Mesothelial cell of epicardium (in vitro differentiated cells): ENCODE data around the gene ZNF879. TPM values are rescaled to one million over a fixed set of nuclear protein-coding genes. Genes with fewer than 3 reads are reported as not detected.

Experiments
- DNase-seq, 2 experiments: peaks; one replicate each; pipeline ENCODE4 v3.0.0; 2021; ENCODE audit warnings: low spot score in 2 of 2; ENCODE audit not compliant: unreplicated experiment in 2 of 2
- H3K27ac Mint-ChIP-seq: 2 replicates; pipeline ENCODE4 v1.8.0; 2021; ENCODE audit warnings: mixed read lengths
- H3K27me3 Mint-ChIP-seq: 2 replicates; pipeline ENCODE4 v1.8.0; 2021; ENCODE audit warnings: low read depth, mixed read lengths
- H3K36me3 Mint-ChIP-seq: 2 replicates; pipeline ENCODE4 v1.8.0; 2021; ENCODE audit warnings: mixed read lengths
- H3K4me1 Mint-ChIP-seq: 2 replicates; pipeline ENCODE4 v1.8.0; 2021; ENCODE audit warnings: mixed read lengths
- H3K4me3 Mint-ChIP-seq: 2 replicates; pipeline ENCODE4 v1.8.0; 2021; ENCODE audit warnings: mild to moderate bottlenecking, moderate library complexity, mixed read lengths
- H3K9me3 Mint-ChIP-seq: 2 replicates; pipeline ENCODE4 v1.8.0; 2021; ENCODE audit warnings: mixed read lengths
- total RNA-seq: library from RNA; stranded (reverse); gene quantifications from 3 replicates; pipeline ENCODE4 v1.2.1, GENCODE V29; 2021
- TF ChIP-seq, protein P1 (sequence below): fragments of 200-600 bp; sonication (generic); IDR thresholded peaks from one replicate; pipeline ENCODE4 v1.5.0; 2021; ENCODE audit warnings: antibody characterized with exemption; ENCODE audit not compliant: unreplicated experiment

The ZNF879 gene
- total RNA-seq, 1 donor from 2014 or later, result 8.5 TPM

DNA sequence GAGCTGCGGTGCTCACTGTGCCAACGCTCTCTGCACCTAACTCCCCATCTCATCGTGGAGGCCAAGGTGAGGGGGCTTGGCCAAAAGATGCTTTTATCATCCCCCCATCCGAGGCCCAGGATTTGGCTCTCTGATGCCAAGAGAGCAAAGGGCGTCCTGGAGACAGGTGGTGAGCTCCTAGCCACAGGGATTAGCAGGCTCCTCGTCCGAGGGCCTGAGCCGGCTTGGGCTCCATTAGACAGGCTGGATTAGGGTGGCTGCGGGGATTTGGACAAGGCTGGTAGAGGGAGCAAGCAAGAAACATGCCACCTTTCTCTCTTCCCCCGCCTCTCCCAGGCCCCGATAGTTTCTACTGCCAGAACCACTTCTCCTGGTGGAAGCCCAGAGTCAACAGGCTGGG is 27.4 kb upstream of the ZNF879 start:
- Mint-ChIP-seq H3K27me3 (peaks cover 61% of the 10 kb centered on the region), H3K4me1 (no peaks in the 10 kb centered on the region), H3K9me3 (peaks cover 14% of the 10 kb centered on the region), H3K27ac (no peak overlapping the region), H3K4me3 (no peak overlapping the region), H3K36me3 (peaks cover 2% of the 10 kb centered on the region)
- TF ChIP-seq, protein P1, sequence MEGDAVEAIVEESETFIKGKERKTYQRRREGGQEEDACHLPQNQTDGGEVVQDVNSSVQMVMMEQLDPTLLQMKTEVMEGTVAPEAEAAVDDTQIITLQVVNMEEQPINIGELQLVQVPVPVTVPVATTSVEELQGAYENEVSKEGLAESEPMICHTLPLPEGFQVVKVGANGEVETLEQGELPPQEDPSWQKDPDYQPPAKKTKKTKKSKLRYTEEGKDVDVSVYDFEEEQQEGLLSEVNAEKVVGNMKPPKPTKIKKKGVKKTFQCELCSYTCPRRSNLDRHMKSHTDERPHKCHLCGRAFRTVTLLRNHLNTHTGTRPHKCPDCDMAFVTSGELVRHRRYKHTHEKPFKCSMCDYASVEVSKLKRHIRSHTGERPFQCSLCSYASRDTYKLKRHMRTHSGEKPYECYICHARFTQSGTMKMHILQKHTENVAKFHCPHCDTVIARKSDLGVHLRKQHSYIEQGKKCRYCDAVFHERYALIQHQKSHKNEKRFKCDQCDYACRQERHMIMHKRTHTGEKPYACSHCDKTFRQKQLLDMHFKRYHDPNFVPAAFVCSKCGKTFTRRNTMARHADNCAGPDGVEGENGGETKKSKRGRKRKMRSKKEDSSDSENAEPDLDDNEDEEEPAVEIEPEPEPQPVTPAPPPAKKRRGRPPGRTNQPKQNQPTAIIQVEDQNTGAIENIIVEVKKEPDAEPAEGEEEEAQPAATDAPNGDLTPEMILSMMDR, result no peak
- DNase-seq, result no peak

DNA sequence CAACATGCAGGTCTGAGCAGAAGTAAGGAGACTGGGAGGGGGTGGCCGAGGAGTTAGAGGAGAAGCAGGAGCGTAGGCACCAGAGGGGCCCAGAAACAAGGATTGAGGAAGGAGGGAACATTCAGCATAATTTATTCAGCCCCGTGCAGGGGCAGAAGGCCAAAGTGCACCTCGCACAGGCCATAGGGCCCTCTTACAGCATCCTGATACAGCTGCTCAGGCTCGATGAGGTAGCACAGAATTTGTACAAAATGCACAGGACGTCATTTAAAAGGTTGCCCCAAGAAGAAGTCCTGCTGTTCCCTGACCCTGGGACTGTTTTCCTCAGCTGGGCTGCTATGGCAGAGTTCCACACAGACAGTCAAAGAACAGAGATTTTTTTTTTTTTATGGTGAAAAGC is 26.4 kb upstream of the ZNF879 start:
- Mint-ChIP-seq H3K36me3 (peaks cover 2% of the 10 kb centered on the region), H3K27ac (no peak overlapping the region), H3K4me3 (no peak overlapping the region), H3K27me3 (peaks cover 55% of the 10 kb centered on the region), H3K4me1 (no peaks in the 10 kb centered on the region), H3K9me3 (peaks cover 17% of the 10 kb centered on the region)
- TF ChIP-seq, protein P1, result no peak
- DNase-seq, result no peak

DNA sequence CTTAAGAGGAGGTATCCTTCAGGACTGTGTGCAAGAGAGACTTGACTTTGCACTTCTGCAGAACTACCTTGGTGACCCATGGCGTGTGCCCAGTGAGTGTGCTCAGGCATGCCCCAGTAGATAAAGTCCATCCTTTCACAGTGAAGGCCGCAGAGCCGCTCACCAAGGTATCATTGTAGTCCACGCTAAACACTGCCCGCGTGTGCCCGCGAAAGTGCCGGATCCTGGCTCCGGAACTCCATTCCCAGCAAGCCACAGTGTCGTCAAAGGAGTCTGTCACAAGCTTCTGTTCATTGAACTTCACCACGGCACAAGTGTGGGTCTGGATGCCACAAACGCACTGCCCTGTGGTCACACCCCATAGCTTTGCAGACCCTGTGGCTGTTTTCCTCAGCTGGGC is 25.2 kb upstream of the ZNF879 start:
- Mint-ChIP-seq H3K27ac (no peak overlapping the region), H3K9me3 (peaks cover 28% of the 10 kb centered on the region), H3K4me3 (no peak overlapping the region), H3K27me3 (peaks cover 43% of the 10 kb centered on the region), H3K4me1 (no peaks in the 10 kb centered on the region), H3K36me3 (peaks cover 2% of the 10 kb centered on the region)
- TF ChIP-seq, protein P1, result no peak
- DNase-seq, result no peak

DNA sequence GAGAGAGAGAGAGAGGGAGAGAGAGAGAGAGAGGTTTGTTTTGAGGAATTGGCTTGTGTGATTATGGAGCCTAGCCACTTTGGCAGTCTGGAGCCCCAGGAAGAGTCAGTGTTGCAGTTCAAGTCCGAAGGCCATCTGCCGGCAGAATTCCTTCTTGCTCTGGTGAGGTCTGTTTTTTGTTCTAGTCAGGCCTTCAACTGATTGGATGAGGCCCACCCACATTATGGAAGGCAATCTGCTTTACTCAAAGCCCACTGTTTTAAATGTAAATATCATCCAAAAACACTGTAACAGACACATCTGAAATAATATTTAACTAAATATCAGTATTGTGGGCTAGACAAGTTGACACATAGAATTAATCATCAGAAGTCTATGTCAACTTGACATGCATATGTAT is 17.0 kb upstream of the ZNF879 start:
- no peak overlapping the region for H3K4me3 Mint-ChIP-seq

DNA sequence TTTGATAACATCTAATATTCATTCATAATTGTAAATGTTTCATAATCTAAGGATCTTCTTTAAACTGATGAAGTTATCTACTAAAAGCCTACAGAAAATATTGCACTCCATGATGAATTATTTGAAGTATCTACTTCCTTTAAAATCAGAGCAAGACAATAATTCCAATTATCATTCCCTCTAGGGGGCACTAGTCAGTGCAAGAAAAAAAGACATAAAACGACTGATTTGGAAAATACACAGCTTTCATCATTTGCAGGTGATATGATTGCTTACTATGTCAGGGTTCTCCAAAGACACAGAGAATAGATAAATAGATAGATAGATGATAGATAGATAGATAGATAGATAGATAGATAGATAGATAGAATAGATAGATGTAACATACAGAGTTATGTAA is 14.9 kb upstream of the ZNF879 start:
- DNase-seq, result no peak
- Mint-ChIP-seq H3K4me3 (no peak overlapping the region), H3K36me3 (peaks cover 2% of the 10 kb centered on the region), H3K9me3 (peaks cover 74% of the 10 kb centered on the region), H3K27me3 (no peaks in the 10 kb centered on the region), H3K27ac (no peak overlapping the region), H3K4me1 (no peaks in the 10 kb centered on the region)
- TF ChIP-seq, protein P1, result no peak

More for the DNA sequence above, 17.0 kb upstream of the ZNF879 start:
- peaks cover 2% of the 10 kb centered on the region for H3K36me3 Mint-ChIP-seq
- H3K4me1 Mint-ChIP-seq, result no peaks in the 10 kb centered on the region
- no peak overlapping the region for H3K27ac Mint-ChIP-seq
- H3K27me3 Mint-ChIP-seq, result no peaks in the 10 kb centered on the region
- no peak for DNase-seq
- TF ChIP-seq, protein P1, result no peak
- H3K9me3 Mint-ChIP-seq, result peaks cover 74% of the 10 kb centered on the region

DNA sequence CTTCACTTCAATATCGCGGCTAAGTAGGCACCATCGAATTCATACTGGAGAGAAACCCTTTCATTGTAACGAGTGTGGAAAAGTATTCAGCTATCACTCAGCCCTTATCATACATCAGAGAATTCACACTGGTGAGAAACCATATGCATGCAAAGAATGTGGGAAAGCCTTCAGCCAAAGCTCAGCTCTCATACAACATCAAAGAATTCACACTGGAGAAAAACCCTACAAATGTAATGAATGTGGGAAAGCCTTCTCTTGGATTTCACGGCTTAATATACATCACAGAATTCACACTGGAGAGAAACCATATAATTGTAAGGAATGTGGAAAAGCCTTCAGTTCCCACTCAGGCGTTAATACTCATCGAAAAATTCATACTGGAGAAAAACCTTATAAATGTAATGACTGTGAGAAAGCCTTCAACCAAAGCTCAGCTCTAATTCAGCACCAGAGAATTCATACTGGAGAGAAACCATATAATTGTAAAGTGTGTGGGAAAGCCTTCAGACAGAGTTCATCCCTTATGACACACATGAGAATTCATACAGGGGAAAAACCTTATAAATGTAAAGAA is 9.5 kb downstream of the ZNF879 start:
- Mint-ChIP-seq H3K4me1 (no peaks in the 10 kb centered on the region), H3K9me3 (peaks cover 86% of the 10 kb centered on the region), H3K4me3 (no peak overlapping the region), H3K36me3 (peaks cover 81% of the 10 kb centered on the region), H3K27me3 (no peaks in the 10 kb centered on the region), H3K27ac (no peak overlapping the region)
- DNase-seq, result no peak
- TF ChIP-seq, protein P1, result no peak
